ELF-1 (cell line): Measurements from ENCODE around the gene CAPZA1.
A peak's percentile ranks its signal among the peaks of the same experiment; 100 is the strongest.

Experiments
- DNase-seq: peaks from one replicate; pipeline ENCODE4 v3.0.0-alpha.2; 2016; ENCODE audit warnings: low read depth, low spot score

Gene CAPZA1

GRCh38 chr1:112676543-112676942 is 56.9 kb downstream of the CAPZA1 start:
- DNase-seq: no peak

DNA sequence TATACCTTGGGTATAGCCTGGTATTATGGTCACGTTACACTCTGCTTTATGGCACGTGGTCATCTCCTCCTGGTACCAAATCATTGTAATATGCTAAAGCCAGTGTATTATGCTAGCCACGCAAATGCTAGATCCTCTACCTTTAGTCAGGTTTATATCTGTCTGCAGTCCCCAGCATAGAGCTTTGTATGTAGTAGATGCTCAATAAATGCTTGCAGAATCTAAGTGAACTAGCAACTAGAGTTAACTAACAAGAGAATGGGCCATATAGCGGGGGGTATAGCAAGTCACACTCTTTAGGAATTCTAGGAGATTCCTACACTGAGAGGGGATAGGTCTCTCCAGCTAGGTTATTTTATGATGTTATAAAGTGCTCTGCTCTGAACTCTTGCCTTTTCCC is 57.9 kb downstream of the CAPZA1 start:
- DNase-seq: no peak

DNA sequence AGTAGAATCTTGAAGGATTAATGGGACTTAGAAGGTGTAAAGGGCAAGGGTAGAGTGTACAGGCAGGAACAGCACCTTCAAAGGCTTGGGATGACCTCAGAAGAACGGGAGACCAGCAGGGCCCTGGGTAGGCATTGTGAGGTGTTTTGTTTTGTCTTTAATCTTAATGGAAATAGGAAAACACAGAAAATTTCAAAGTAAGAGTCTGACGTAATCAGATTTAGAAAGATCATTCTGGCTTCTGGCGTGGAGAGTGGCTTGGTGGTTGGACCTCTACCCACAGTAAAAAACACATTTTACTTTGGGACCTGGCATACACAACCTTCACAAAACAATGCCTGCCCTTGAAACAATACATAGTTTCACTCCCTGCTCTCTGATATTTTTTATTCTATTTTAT is 59.0 kb downstream of the CAPZA1 start:
- DNase-seq: no peak

DNA sequence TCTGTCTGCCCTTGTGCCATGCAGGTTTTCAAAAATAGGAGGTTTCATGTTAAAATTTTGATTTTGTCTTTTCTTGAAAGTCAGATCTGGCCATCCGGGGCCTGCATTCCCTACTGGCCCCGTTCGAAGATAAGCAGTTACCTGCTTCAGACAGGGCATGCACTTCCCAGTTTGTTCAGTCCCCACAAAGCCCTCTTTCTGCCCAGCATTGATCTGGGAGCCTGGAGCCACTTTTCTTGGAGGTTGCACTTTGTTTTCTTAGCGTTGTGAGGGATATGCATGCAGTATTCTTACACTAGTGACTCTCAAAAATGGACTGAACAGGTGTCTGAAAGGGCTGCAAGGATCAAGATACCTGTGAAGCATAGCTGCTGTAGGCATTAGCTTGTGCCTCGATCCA is 66.3 kb downstream of the CAPZA1 start:
- no peak for DNase-seq

GRCh38 chr1:112686417-112686816 is 66.8 kb downstream of the CAPZA1 start:
- no peak for DNase-seq

DNA sequence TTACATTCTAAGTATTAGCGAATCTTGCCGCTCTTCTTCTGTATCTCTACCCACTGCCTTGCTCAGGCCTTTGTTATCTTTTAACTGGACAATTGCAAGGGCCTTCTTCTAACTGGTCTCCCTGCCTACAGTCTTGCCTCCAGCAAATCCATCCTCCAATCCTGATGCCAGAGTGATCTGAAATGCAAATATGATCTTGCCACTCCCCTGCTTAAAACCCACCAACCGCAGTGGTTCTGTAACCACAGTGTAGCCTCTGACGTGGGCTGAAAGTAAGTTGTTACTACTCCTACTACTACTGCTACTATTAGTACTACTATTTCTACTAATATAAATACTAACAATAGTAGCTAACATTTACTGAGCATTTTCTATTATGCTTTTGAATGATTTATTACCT is 67.2 kb downstream of the CAPZA1 start:
- no peak for DNase-seq

- no peak for DNase-seq
Measured at GRCh38 chr1:112687361-112687760, 67.7 kb downstream of the CAPZA1 start.

GRCh38 chr1:112687785-112688496 is 68.3 kb downstream of the CAPZA1 start:
- DNase-seq: no peak

GRCh38 chr1:112688781-112689193 is 69.2 kb downstream of the CAPZA1 start:
- no peak for DNase-seq

GRCh38 chr1:112689196-112689841 is 69.7 kb downstream of the CAPZA1 start:
- DNase-seq: no peak

DNA sequence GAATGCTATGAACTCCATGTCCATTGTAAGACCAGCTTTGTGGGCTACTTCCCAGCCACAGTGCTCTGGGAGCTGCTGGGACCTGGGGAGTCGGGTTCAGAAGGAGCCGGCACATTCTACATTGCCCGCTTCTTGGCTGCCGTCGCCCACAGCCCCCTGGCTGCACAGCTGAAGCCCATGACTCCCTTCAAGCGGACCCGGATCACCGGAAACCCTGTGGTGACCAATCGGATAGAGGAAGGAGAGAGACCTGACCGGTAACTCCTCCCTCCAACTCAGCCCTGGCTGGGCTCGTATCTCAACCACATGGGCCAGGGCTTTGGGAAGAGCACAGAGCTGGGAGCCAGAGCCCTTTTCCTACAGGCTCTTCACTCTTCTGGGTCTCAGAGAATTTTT is 70.2 kb downstream of the CAPZA1 start:
- DNase-seq: no peak

- DNase-seq: no peak
Measured at GRCh38 chr1:112692681-112693080, 73.0 kb downstream of the CAPZA1 start.

GRCh38 chr1:112693821-112694220 is 74.2 kb downstream of the CAPZA1 start:
- DNase-seq: no peak

DNA sequence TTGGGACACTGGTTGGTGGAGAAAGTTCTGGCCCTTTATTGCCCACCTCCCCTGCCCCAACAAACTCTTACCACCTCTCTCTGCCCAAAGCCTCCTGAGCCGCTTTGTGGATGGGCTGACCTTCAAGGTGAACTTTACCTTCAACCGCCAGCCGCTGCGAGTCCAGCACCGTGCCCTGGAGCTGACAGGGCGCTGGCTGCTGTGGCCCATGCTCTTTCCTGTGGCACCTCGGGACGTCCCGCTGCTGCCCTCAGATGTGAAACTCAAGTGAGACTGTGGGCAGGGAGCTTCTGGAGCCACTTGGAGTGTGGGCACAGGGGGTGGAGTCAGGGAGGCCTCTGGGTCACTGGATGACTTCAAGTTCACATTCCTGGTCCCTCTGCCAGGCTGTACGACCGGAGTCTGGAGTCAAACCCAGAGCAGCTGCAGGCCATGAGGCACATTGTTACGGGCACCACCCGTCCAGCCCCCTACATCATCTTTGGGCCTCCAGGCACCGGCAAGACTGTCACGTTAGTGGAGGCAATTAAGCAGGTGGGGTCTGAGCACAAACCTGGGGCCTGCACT is 74.8 kb downstream of the CAPZA1 start:
- no peak for DNase-seq

GRCh38 chr1:112695276-112695675 is 75.6 kb downstream of the CAPZA1 start:
- no peak for DNase-seq

DNA sequence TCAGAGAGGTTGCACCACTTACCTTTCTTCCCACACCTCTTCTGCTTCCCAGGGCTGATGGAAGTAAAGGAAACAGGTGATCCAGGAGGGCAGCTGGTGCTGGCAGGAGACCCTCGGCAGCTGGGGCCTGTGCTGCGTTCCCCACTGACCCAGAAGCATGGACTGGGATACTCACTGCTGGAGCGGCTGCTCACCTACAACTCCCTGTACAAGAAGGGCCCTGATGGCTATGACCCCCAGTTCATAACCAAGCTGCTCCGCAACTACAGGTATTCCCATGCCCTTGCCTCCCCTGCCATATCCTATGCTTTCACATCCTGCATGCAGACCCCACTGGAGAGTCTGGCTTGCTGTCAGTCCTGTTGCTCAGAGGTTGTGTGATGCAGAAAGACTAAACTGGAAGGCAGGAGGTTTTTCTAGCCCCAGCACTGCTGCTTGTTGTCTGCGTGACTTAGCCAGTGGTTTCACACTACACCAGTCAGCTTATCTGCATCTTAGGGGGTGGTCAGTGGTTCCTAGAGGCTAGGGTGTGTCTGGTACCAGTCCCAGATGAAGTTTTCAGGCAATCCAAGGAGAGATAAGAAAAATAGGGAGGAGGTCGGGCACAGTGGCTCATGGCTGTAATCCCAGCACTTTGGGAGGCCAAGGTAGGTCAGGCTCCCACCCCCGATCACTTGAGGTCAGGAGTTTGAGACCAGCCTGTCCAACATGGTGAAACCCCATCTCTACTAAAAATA is 77.1 kb downstream of the CAPZA1 start:
- DNase-seq: no peak

GRCh38 chr1:112697781-112698201 is 78.2 kb downstream of the CAPZA1 start:
- DNase-seq: no peak

- DNase-seq: peak; percentile 92
Measured at GRCh38 chr1:112698366-112699310, 79.0 kb downstream of the CAPZA1 start.

GRCh38 chr1:112699425-112700144 is 80.0 kb downstream of the CAPZA1 start:
- no peak for DNase-seq
